ENCODE results near the gene GBP1. TPM values are rescaled to one million over a fixed set of nuclear protein-coding genes. Genes with fewer than 3 reads are reported as not detected.
"Not testable (repeated sequence)": the region's sequence is repeated elsewhere in the genome, so short reads cannot be mapped to it uniquely, and the experiment has no call there.

The GBP1 gene
- total RNA-seq, 2 donors from 2014 or later, result 154 to 241 TPM

GRCh38 chr1:89023026-89023425 is 42.0 kb downstream of the GBP1 start:
- DNase-seq (ENCODE audit: low spot score) (no peak), ATAC-seq (peak; percentile 50 to 60)
- Mint-ChIP-seq H3K4me1 (ENCODE audit: low read depth in 2 of 2) (peaks cover 39 to 41% of the 10 kb centered on the region in 2 donors), H3K4me3 (peak overlapping the region; percentile 95), H3K36me3 (peaks cover 32% of the 10 kb centered on the region), H3K27ac (peak overlapping the region; percentile 84 to 95), H3K9me3 (no peaks in the 10 kb centered on the region), H3K27me3 (no peaks in the 10 kb centered on the region)

- H3K36me3 Mint-ChIP-seq, result peaks cover 33% of the 10 kb centered on the region
- H3K4me3 Mint-ChIP-seq, result peak within 1 kb of the TSS; percentile 95
- H3K27me3 Mint-ChIP-seq, result no peaks in the 10 kb centered on the region
- H3K27ac Mint-ChIP-seq, result peak within 1 kb of the TSS; percentile 84 to 95
- peaks cover 42 to 45% of the 10 kb centered on the region in 2 donors for H3K4me1 Mint-ChIP-seq (ENCODE audit: low read depth in 2 of 2)
- DNase-seq (ENCODE audit: low spot score) (no peak), ATAC-seq (peak; percentile 86 to 89)
- no peaks in the 10 kb centered on the region for H3K9me3 Mint-ChIP-seq
These were observed 42.6 kb downstream of the GBP1 start, which contains the start of gene GBP3 for GRCh38 chr1:89022167-89022959. Gene GBP3, minus strand, starts transcription at chr1:89022866. Its CDS starts 2,145 bp downstream, at chr1:89020721.

- H3K36me3 Mint-ChIP-seq, result peaks cover 59% of the 10 kb centered on the region
- H3K27me3 Mint-ChIP-seq; H3K9me3 Mint-ChIP-seq; DNase-seq (ENCODE audit: low spot score); ATAC-seq: not testable (repeated sequence)
- peak overlapping the region; percentile 59 for H3K4me3 Mint-ChIP-seq
- peaks cover 52 to 56% of the 10 kb centered on the region in 2 donors for H3K4me1 Mint-ChIP-seq (ENCODE audit: low read depth in 2 of 2)
- H3K27ac Mint-ChIP-seq, result peak overlapping the region in 1 of 2 donors; percentile 8
These were observed 46.7 kb downstream of the GBP1 start for GRCh38 chr1:89018318-89018717.

- no peak for DNase-seq (ENCODE audit: low spot score)
- Mint-ChIP-seq H3K4me1 (ENCODE audit: low read depth in 2 of 2) (peaks cover 11 to 35% of the 10 kb centered on the region in 2 donors), H3K4me3 (no peak overlapping the region), H3K27me3 (no peaks in the 10 kb centered on the region), H3K27ac (peak overlapping the region in 1 of 2 donors; percentile 47), H3K36me3 (peaks cover 67% of the 10 kb centered on the region), H3K9me3 (peaks cover 6% of the 10 kb centered on the region)
- no peak for ATAC-seq
These were observed 56.5 kb downstream of the GBP1 start for GRCh38 chr1:89008511-89008910.

GRCh38 chr1:89005286-89006151 is 59.5 kb downstream of the GBP1 start:
- Mint-ChIP-seq H3K4me3 (no peak overlapping the region), H3K27ac (peak overlapping the region; percentile 11 to 63), H3K27me3 (no peaks in the 10 kb centered on the region), H3K4me1 (ENCODE audit: low read depth in 2 of 2) (peaks cover 31 to 41% of the 10 kb centered on the region in 2 donors), H3K9me3 (peaks cover 15% of the 10 kb centered on the region), H3K36me3 (peaks cover 56% of the 10 kb centered on the region)
- DNase-seq (ENCODE audit: low spot score) (no peak), ATAC-seq (no peak)

Other genes starting within 250 kb of the GBP1 start
- gene GTF2B, start 173.6 kb downstream of the GBP1 start, total RNA-seq, result 10 to 100 TPM; 31.2 to 43.1 TPM
- 10 to 100 TPM; 28.0 to 32.6 TPM for gene KYAT3, start 72.6 kb downstream of the GBP1 start, total RNA-seq
- 10 to 100 TPM; 30.1 to 30.9 TPM for gene RBMXL1, start 72.6 kb downstream of the GBP1 start, total RNA-seq
- gene GBP3, start 42.3 kb downstream of the GBP1 start, total RNA-seq, result 10 to 100 TPM; 36.6 to 88.6 TPM
- gene GBP2, start 60.9 kb upstream of the GBP1 start, total RNA-seq, result 100 to 1,000 TPM; 154 to 357 TPM
- 1 to 10 TPM in 1 of 2 donors, not detected in 1; 1.3 TPM for gene GBP7, start 110.8 kb upstream of the GBP1 start, total RNA-seq
- gene GBP4, start 133.7 kb upstream of the GBP1 start, total RNA-seq, result 100 to 1,000 TPM in 1 of 2 donors, 10 to 100 TPM in 1; 38.5 to 123 TPM
- gene GBP5, start 207.7 kb upstream of the GBP1 start, total RNA-seq, result 100 to 1,000 TPM; 305 to 573 TPM

Measured in natural killer cell treated with Interleukin-12 subunit alpha and Interleukin-12 subunit beta and Interleukin-15 and Interleukin-18, amount 100 ng/mL, for 72 hours (primary cell).